ENCODE results near the gene PLXNA2. TPM values are rescaled to one million over a fixed set of nuclear protein-coding genes. Genes with fewer than 3 reads are reported as not detected.

Gene PLXNA2
- total RNA-seq, 1 experiment from 2014 or later, result 21.1 TPM

- no peak for DNase-seq (ENCODE audit: low spot score)
Observed at GRCh38 chr1:208030288-208031091, 213.7 kb downstream of the PLXNA2 start.

DNA sequence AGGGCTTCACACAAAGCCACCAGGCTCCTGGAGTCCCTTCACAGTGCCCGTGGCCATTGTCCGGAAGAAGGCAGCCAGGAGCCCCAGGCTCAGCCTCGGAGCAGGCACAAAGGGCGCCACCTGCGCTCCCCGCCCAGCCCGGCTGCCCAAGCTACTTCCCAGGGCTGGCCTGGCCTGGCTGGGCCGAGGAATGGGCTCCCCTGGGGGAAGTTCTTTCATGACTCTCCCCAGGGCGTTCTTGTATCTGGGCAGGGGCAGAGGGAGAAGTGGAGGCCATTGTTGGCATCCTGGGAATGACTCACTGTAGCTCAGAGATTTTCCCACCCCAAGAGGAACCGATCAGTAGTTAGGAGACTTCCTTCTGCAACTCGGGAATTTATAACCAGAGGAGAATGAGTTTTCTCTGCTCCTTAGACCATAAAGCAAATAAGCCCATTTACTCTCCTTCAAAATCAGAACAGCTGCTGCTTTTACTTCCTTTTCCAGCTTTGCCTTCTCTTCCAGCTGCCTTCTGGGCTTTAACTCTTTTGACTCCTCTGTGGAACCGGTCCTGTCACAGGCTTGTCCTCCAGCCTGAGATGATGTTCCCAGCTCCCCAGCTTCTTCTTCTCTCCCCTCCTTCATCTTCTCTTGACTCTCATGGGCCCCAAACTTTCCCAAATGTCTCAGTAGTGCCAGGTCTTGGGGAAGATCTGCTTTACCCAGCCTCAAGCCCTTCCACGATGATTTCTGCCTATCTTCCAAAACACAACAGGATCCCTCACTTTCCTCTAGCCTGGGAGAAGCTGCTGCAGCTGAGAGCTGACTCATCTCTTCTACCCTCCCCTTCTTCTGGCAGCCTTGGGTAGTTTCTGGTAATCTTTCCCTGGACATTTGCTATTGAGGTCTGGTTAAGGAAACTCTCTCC, 214.6 kb downstream of the PLXNA2 start:
- DNase-seq (ENCODE audit: low spot score), result no peak

GRCh38 chr1:208028526-208028925, 215.7 kb downstream of the PLXNA2 start:
- DNase-seq (ENCODE audit: low spot score), result no peak

GRCh38 chr1:208027861-208028260, 216.3 kb downstream of the PLXNA2 start:
- no peak for DNase-seq (ENCODE audit: low spot score)

GRCh38 chr1:208026880-208027438, 217.2 kb downstream of the PLXNA2 start:
- no peak for DNase-seq (ENCODE audit: low spot score)

GRCh38 chr1:208025031-208025430, 219.2 kb downstream of the PLXNA2 start:
- no peak for DNase-seq (ENCODE audit: low spot score)

DNA sequence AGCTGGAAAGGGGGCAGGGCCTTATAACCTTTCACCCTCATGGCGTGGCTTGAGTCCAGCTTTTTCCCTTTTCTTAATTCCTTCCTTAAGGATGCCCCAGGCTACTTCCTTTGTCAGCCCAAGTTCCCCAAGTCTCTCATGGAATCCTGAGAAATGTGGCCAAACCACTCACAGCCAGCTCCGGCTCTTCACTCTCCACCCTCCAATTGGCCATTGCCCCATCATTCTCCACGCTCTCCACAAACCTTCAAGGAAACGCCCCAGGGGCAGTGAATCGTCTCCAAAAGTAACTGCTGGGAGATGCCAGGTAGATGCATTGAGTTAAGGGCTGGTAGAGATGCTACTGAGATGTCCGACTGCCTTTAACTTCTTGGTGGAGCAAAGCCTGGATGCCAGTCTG, 219.8 kb downstream of the PLXNA2 start:
- DNase-seq (ENCODE audit: low spot score), result no peak

- DNase-seq (ENCODE audit: low spot score), result no peak
Observed at GRCh38 chr1:208019257-208019656, 224.9 kb downstream of the PLXNA2 start.

DNA sequence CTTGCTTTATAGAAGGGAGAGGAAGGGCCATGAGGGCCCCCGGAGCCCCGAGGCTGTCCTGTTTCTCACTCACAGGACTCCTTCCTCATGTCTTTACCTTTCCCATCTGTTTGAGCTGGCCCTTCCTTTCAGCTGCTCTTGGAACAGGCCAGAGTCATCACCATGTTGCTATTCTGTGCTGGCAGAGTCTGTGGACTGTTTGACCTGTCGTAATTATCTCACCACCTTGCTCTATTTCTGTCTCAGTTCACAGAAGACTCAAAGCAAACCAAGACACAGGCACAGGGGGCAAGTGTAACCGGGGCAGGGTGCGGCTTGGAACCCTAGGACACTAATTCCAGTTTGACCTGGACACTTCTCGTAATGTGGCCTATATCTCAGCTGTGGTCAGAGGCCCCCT, 228.9 kb downstream of the PLXNA2 start:
- DNase-seq (ENCODE audit: low spot score), result no peak

- no peak for DNase-seq (ENCODE audit: low spot score)
Observed at GRCh38 chr1:208013210-208013609, 231.0 kb downstream of the PLXNA2 start.

GRCh38 chr1:208012721-208013120, 231.5 kb downstream of the PLXNA2 start:
- no peak for DNase-seq (ENCODE audit: low spot score)

GRCh38 chr1:208010487-208011071, 233.6 kb downstream of the PLXNA2 start:
- no peak for DNase-seq (ENCODE audit: low spot score)

GRCh38 chr1:208009706-208010444, 234.3 kb downstream of the PLXNA2 start:
- DNase-seq (ENCODE audit: low spot score), result no peak

GRCh38 chr1:208009303-208009702, 234.9 kb downstream of the PLXNA2 start:
- DNase-seq (ENCODE audit: low spot score), result no peak

DNA sequence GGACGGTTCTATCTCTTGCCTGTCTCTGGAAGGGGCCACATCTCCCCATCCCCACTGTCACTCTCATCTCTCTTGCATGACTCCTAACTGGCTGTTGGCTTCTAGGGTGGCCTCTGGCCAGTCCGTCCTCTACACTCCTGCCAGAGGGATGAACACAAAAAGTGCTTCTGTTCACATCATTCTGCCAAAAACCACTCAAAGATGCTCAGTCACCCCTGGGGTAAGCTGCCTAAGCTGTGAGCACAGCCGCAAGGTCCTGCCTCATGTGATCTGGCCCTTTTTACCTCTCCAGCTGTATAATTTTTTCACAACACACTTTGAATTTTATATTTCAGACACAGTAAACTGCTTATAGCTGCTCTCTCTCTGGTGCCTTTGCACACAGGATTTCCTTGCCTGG, 235.7 kb downstream of the PLXNA2 start:
- DNase-seq (ENCODE audit: low spot score), result no peak

DNA sequence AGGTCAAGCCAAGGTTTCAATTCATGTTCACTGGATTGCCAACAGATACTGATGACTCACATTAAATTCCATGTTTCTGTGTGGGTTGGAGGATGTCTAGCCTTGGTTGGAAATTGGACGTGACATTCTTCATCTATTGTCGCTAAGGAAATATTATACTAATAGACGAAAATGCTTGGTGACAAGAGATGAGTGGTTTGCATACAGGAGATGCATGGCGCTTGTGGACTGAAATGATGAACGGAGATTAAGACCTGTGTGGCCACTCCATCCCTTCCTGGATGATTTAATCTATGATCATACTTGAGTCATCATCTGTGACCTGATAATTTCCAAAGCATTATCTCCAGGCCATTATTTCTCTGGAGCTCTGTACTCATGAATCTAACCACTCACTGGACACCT, 236.2 kb downstream of the PLXNA2 start:
- DNase-seq (ENCODE audit: low spot score), result no peak

- DNase-seq (ENCODE audit: low spot score), result no peak
Observed at GRCh38 chr1:208007319-208007937, 236.8 kb downstream of the PLXNA2 start.

GRCh38 chr1:208006258-208006920, 237.8 kb downstream of the PLXNA2 start:
- DNase-seq (ENCODE audit: low spot score), result no peak

GRCh38 chr1:208004851-208005250, 239.3 kb downstream of the PLXNA2 start:
- DNase-seq (ENCODE audit: low spot score), result no peak

DNA sequence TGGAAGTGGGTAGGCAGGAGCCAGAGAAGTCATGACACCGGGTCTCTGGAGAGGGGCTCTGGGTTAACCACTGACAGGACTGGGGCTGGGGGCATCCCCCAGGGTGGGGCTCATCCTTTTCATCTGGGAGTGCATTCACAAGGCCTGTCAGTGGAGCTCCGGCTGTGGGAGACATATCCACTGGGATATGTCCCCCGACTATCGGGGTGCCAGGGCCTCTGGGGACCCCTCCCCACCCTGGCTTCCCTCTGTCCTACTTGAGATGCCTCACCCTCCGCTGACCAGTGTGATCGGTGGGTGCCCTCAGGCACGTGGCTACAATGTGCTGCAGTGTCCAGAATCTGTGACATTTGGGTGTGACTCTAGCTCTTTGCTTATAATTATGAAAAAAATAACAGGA, 240.9 kb downstream of the PLXNA2 start:
- no peak for DNase-seq (ENCODE audit: low spot score)
